Erythroblast (primary cell): ENCODE results near the gene ELOB.

Experiments
- DNase-seq, 2 experiments: peaks; one replicate each; lab custom pipeline; 2025; lab: John Stamatoyannopoulos, UW
- GATA1 ChIP-seq: IDR thresholded peaks from 2 replicates; pipeline ENCODE4 v1.6.1; 2011; ENCODE audit warnings: low read depth, mild to moderate bottlenecking, control low read depth, low read length, moderate library complexity
- POLR2A ChIP-seq: IDR thresholded peaks from 2 replicates; pipeline ENCODE4 v1.6.1; 2011; ENCODE audit warnings: mild to moderate bottlenecking, low read length

ELOB gene

DNA sequence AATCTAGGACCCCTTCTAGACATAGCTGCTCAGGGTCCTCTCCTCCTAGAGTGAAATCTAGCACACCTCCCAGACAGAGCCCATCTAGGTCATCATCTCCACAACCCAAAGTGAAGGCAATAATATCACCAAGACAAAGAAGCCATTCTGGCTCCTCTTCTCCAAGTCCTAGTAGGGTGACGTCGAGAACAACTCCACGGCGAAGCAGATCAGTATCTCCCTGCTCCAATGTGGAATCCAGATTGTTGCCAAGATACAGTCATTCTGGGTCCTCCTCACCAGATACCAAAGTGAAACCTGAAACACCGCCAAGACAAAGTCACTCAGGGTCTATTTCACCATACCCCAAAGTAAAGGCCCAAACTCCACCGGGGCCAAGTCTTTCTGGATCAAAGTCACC is 13.9 kb downstream of the ELOB start:
- no peak for DNase-seq
- no peak for TF ChIP-seq GATA1
- TF ChIP-seq POLR2A = no peak

DNA sequence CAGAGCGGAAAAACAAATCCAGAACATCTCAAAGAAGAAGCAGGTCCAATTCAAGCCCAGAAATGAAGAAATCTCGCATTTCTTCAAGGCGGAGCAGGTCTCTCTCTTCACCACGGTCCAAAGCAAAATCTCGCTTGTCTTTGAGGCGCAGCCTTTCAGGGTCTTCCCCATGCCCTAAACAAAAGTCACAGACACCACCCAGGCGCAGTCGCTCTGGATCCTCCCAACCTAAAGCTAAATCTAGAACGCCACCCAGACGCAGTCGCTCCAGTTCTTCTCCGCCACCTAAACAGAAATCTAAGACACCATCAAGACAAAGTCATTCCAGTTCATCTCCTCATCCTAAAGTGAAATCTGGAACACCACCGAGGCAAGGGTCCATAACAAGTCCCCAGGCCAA is 14.4 kb downstream of the ELOB start:
- no peak for DNase-seq

GRCh38 chr16:2761886-2762583 is 15.0 kb downstream of the ELOB start:
- no peak for DNase-seq
- TF ChIP-seq GATA1 = no peak
- TF ChIP-seq POLR2A = no peak

More for the DNA sequence above, 14.4 kb downstream of the ELOB start:
- TF ChIP-seq POLR2A (no peak), GATA1 (no peak)

GRCh38 chr16:2761472-2761871 is 15.6 kb downstream of the ELOB start:
- DNase-seq = no peak
- no peak for TF ChIP-seq POLR2A
- TF ChIP-seq GATA1 = no peak

DNA sequence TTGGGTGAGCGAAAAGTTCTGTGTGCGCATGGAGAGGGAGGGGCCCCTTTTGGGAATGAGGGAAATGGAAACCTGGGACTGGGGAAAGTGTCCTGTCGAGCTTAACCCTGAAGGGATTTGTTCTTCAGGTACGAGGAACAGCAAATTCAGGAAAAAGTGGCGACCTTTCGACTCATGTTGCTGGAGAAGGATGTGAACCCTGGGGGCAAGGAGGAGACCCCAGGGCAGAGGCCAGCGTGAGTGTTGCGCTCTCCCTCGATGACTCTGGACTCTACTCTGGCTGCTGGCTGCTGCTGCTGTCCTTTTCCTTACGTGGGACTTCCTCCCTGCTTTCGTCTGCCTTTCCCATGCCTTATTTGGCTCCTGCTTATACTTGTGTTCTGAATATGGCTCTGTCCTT is 19.7 kb downstream of the ELOB start:
- no peak for DNase-seq
- TF ChIP-seq POLR2A (no peak), GATA1 (no peak)

DNA sequence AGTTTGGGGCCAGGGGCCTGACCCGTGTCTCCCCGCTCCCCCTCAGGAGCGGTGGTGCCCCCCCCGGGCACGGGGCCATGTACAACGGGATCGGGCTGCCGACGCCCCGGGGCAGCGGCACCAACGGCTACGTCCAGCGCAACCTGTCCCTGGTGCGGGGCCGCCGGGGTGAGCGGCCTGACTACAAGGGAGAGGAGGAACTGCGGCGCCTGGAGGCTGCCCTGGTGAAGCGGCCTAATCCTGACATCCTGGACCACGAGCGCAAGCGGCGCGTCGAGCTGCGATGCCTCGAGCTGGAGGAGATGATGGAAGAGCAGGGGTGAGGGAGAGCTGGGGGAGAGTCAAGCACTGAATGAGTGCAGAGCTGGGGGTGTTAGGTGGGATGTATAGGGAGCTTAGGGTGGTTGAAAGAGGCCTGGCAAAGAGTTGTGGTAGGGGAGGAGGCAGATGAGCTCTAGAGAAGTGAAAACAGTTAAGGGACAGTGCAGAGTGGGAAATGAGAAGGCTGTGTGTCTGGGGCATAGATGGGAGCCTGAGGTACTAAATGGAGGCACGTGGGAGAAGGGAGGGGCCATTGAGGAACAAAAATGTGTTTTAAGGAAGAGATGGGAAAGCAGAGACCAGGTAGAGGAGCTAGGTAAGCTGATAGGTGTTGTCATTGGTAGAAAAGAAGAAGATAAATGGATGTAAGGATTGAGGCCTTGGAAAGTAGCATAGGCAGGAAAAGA is 20.6 kb downstream of the ELOB start:
- no peak for TF ChIP-seq POLR2A
- no peak for TF ChIP-seq GATA1
- no peak for DNase-seq

DNA sequence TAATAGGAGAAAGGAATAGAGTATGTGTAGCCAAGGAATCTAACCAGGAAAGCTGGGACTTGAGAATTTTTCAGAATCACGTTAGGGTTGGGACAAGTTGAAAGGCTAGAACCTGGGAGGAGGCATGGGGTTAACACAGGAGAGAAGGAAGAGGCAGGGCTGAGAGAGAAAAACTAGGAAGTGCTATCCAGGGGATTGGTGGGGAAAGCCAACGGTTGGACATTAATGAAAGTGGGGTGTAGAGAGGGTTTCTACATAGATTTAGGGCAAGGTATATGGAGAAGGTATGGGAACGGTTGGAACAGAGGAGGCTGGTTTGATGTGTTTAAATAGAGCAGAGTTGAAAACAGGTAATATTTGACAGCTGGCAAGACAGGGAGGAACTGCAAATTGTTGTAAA is 21.9 kb downstream of the ELOB start:
- TF ChIP-seq GATA1 (no peak), POLR2A (no peak)
- no peak for DNase-seq

DNA sequence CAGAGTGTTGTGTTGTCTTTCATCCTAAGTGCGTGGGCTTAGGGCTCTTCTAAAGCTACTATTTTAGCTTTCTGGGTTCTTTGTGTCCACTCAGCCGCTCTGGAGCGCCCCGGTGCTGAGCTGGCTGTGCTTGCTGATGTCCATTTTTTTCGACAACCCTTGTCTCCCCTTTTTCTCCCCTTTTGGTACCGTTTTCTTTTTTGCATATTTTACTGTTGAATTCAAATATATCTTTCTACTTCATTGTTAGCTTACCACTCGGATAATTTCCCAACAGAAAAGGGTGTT is 23.4 kb downstream of the ELOB start:
- peak in 1 of 2 experiments; percentile 40 for DNase-seq
- TF ChIP-seq POLR2A = no peak
- no peak for TF ChIP-seq GATA1

- peak; percentile 94 to 96 for DNase-seq
- TF ChIP-seq POLR2A = no peak
- TF ChIP-seq GATA1 = no peak
Observed at GRCh38 chr16:2752850-2753732, 24.0 kb downstream of the ELOB start.

DNA sequence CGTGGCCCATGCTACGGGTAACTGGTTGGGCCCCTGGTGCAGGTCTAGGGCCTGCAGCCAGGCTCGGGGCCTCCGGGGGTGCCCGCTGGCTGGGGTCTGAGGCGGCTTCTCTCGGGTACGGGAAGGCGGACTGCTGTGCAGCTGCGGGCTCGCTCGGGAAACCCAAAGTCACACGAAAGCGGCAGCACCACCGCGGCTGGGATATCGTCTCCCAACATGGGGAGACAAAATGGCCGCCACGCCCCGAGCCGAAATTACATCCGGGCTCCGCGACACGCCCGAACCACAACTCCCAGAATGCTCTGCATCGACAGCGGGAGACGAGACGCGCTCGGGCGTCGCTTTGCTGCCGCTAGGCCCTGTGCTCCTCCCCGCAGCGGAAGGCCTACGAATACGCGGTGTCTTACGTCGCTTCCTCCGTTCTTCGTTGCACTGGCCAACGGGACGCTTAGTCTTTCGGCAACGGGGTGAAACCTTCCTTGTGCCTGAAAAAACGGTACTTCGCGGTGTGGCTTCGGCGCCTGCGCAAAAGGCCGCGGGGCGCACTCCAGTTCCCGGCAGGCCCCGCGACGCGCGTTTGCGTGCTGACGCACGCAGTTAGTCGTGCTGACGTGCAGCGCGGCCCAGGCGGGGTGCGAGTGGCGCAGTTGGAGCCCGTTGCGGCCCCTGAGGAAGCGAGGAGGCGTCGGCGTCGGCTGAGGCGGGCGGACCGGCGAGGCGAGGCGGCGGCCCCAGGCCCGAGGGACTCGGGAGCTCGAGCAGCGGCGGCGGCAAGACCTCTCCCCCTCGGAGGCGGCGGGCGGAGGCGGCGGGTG is 24.8 kb downstream of the ELOB start, which contains the start of gene SRRM2:
TSS of gene SRRM2 (plus strand) at position 604 of the 815 bp plus-strand sequence. CDS start 3,727 bp downstream, outside the sequence.
- TF ChIP-seq GATA1 = no peak
- peak; percentile 96 for TF ChIP-seq POLR2A
- peak; percentile 98 to 99 for DNase-seq

DNA sequence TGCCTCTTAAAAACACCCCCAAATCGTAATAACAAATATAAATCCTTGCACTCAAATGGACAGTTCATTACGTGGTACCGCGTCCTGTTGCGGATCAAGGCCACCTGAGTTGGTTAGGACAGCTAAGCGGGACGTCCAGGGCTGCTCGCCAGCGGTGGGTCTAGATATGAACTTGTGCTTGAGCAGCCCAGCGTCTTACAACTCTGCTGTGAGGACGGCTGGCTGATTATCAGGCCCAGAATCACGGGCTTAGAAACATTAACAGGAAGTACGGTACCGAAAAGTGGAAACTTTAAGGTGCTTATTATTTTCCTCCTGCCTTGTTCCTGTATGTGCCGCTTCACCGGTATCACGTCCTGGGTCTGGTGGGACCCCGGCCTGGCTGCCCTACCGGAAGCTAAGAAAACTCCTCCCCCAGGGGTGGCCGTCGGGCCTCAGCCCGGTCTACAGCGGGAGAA is 25.5 kb downstream of the ELOB start:
- TF ChIP-seq POLR2A (no peak), GATA1 (no peak)
- no peak for DNase-seq

DNA sequence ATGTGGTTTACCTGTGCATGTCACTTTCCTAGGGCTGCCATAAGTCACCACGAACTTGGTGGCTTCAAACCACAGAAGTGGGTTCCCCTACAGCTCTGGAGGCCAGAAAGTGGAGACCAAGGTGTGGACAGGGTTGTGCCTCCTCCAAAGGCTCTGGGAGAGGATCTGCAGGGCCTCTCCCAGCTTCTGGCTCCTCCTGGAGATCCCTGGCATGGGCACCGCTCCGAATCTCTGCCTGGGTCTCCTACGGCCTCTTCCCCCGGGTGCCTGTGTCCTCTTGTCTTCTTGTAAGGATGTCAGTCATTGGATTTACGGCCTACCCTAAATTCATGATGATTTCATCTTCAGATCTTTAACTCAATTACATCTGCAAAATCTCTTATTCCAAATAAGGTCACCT is 27.1 kb downstream of the ELOB start:
- DNase-seq = no peak
- TF ChIP-seq GATA1 (no peak), POLR2A (no peak)

DNA sequence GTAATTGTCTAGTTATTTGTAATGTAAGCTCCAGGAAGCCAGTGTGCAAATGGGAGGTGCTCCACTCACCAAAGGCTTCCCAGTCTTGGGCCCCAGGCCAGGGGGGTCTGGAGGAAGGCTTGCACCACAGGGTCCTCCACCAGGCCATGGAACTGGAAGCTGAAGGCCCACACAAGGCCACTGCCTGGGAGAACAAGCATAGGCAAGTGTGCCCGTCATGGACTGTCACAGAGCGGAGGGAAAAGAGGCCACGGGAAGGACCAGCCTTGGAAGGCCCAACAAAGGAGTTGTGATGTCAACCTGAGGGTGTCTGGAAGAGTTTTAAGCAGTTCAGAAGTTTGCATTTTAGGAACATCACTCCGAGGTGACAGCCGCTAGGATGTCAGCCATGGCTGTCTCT is 27.6 kb downstream of the ELOB start:
- no peak for DNase-seq
- no peak for TF ChIP-seq GATA1
- TF ChIP-seq POLR2A = no peak
